Measurements from ENCODE around the gene PPP2R5C. TPM values are rescaled to one million over a fixed set of nuclear protein-coding genes. Genes with fewer than 3 reads are reported as not detected.

PPP2R5C gene
- total and polyA plus RNA-seq, 2 of the 4 experiments (the other 2 are of a cell fraction), result 65.9 to 78.7 TPM

- Histone ChIP-seq H4K8ac (ENCODE audit: low read depth in 2 of 2, low read length in 2 of 2) (no peak overlapping the region), H2AFZ (replicated peaks; ENCODE audit: low read length, poor library complexity) (no peak overlapping the region), H3K9me3 (ENCODE audit: control insufficient read depth, insufficient read depth, low read length) (no peaks in the 10 kb centered on the region), H2BK120ac (ENCODE audit: low read depth, low read length) (no peak overlapping the region), H3K9me1 (ENCODE audit: insufficient read depth, low read length) (peaks cover 8% of the 10 kb centered on the region), H3K4me1 (ENCODE audit: control insufficient read depth, insufficient read depth, low read length) (peaks cover 4% of the 10 kb centered on the region), H3K4me2 (ENCODE audit: low read depth, low read length) (no peak overlapping the region), H3K27me3 (ENCODE audit: control insufficient read depth, insufficient read depth, low read length) (no peaks in the 10 kb centered on the region), H3K79me1 (ENCODE audit: low read depth in 1 of 2, low read length in 2 of 2) (peaks cover 6 to 8% of the 10 kb centered on the region in 2 experiments), H2AK5ac (ENCODE audit: low read depth, low read length) (peak overlapping the region; percentile 20; the same call in 1 of the 2 replicates), H3K18ac (ENCODE audit: low read depth, low read length) (no peak overlapping the region), H3K14ac (replicated peaks; ENCODE audit: low read depth, low read length) (no peak overlapping the region), H2BK20ac (ENCODE audit: low read depth, low read length) (no peak overlapping the region), H3K23ac (ENCODE audit: low read depth, low read length) (no peak overlapping the region), H3K4me3 (ENCODE audit: insufficient read depth, low read depth, low read length) (no peak overlapping the region), H2AK9ac (replicated peaks; ENCODE audit: low read depth, low read length, poor library complexity) (no peak overlapping the region), H3K27ac (ENCODE audit: insufficient read depth, low read length) (no peak overlapping the region), H2BK15ac (ENCODE audit: low read depth, low read length) (no peak overlapping the region), H2BK5ac (ENCODE audit: low read depth, low read length, poor library complexity, severe bottlenecking) (no peak overlapping the region), H3K9ac (ENCODE audit: low read depth, low read length) (no peak overlapping the region), H3K36me3 (ENCODE audit: control insufficient read depth, insufficient read depth, low read length) (peaks cover 9% of the 10 kb centered on the region; the same call in 1 of the 2 replicates), H3K4ac (ENCODE audit: low read depth, low read length) (no peak overlapping the region), H4K20me1 (ENCODE audit: insufficient read depth, low read length) (peaks cover 5% of the 10 kb centered on the region; the same call in 1 of the 2 replicates), H4K91ac (ENCODE audit: insufficient read depth, low read depth, low read length) (no peak overlapping the region), H3K56ac (ENCODE audit: extremely low read depth, insufficient read depth, low read length) (no peak overlapping the region), H4K5ac (ENCODE audit: low read depth, low read length) (no peak overlapping the region)
- BruUV-seq (replicated peaks), result no TSS peak
- POLR2A ChIA-PET (ENCODE audit: unreplicated experiment), result no interaction called here
- dilution Hi-C loops (cut with HindIII; ENCODE audit: low sequenced_read_pairs, unreplicated experiment) (no loop called here), in situ Hi-C loops (cut with MboI; ENCODE audit: low sequenced_read_pairs) (no loop called here), intact Hi-C loops (cut with micrococcal nuclease) (loop anchor here (10.0 kb wide), 1 partner anchor 154 kb away; no protein-coding TSS in a partner anchor)
- DNase-seq (no peak), ATAC-seq (ENCODE audit: low read depth) (no peak)
- 100% methylated on average over 1 of the region's 10 CpGs; no CpG with 5 or more reads in 1 of the 2 experiments for WGBS, 2 experiments (ENCODE audit: extremely low coverage in 2 of 2, insufficient read length in 1 of 2)
- CTCF ChIA-PET, result no interaction called here
- TF ChIP-seq CTCF (conservative IDR thresholded peaks at IDR 0.05; ENCODE audit: low read depth, low read length) (no peak), NFE2L2 (IDR thresholded peaks at IDR 0.05; ENCODE audit: low read depth, low read length) (no peak), USF2 (IDR thresholded peaks at IDR 0.05; ENCODE audit: low read depth, low read length) (no peak), MAZ (IDR thresholded peaks at IDR 0.05; ENCODE audit: borderline replicate concordance, low read depth, low read length) (no peak), POLR2A (IDR thresholded peaks at IDR 0.05; ENCODE audit: low read depth, low read length) (no peak), CEBPB (IDR thresholded peaks at IDR 0.05; ENCODE audit: low read depth, low read length) (no peak), SMC3 (IDR thresholded peaks at IDR 0.05; ENCODE audit: low read depth, low read length) (no peak), CHD1 (IDR thresholded peaks at IDR 0.05; ENCODE audit: low read depth, low read length) (no peak), MXI1 (IDR thresholded peaks at IDR 0.05; ENCODE audit: borderline replicate concordance, low read depth, low read length) (no peak), MAFK (IDR thresholded peaks at IDR 0.05; ENCODE audit: low read depth, low read length) (no peak), ELK1 (IDR thresholded peaks at IDR 0.05; ENCODE audit: borderline replicate concordance, low read depth, low read length) (no peak), RAD21 (IDR thresholded peaks at IDR 0.05; ENCODE audit: low read length) (no peak), BHLHE40 (IDR thresholded peaks at IDR 0.05; ENCODE audit: low read depth, low read length) (no peak), RFX5 (IDR thresholded peaks at IDR 0.05; ENCODE audit: low read depth, low read length) (no peak), FOS (IDR thresholded peaks at IDR 0.05; ENCODE audit: low read depth, low read length) (no peak), RCOR1 (IDR thresholded peaks at IDR 0.05; ENCODE audit: insufficient replicate concordance, low read length) (no peak)
Measured at GRCh38 chr14:101929096-101929495, 167.6 kb downstream of the PPP2R5C start.
